Sciatic nerve (tissue), 2 donors: ENCODE measurements around the gene BIRC6. TPM values are rescaled to one million over a fixed set of nuclear protein-coding genes. Genes with fewer than 3 reads are reported as not detected.

Source experiments
- ATAC-seq: fragments of 200-7000 bp; cut with Tn5 transposase; one replicate; pipeline ENCODE4 v1.9.1; 2020; ENCODE audit warnings: mild to moderate bottlenecking, moderate library complexity
- DNase-seq: peaks from one replicate; pipeline ENCODE4 v3.0.0-alpha.2; 2020; ENCODE audit warnings: low spot score
- intact Hi-C: fragments of 100-400 bp; cut with DNase I; formaldehyde crosslinking; loops from one replicate; pipeline ENCODE4 v1.14.2; 2022
- total RNA-seq: library from RNA; stranded (reverse); fragmentation: NEBNext Ultra II Directional; extraction: Animal tissue kit (Norgen Biotek cat#: 25700); gene quantifications from one replicate; pipeline ENCODE4 v1.2.1, GENCODE V29; 2021
- donor health status: DM: no; HTN: no; CAD: no.
- donor health status: DM: no; HTN: no; CAD: no.

The BIRC6 gene
- total RNA-seq, 1 donor from 2014 or later, result 130 TPM

GRCh38 chr2:32372519-32373182 is 15.8 kb downstream of the BIRC6 start:
- DNase-seq (no peak), ATAC-seq (no peak)
- intact Hi-C loops, result no loop called here

DNA sequence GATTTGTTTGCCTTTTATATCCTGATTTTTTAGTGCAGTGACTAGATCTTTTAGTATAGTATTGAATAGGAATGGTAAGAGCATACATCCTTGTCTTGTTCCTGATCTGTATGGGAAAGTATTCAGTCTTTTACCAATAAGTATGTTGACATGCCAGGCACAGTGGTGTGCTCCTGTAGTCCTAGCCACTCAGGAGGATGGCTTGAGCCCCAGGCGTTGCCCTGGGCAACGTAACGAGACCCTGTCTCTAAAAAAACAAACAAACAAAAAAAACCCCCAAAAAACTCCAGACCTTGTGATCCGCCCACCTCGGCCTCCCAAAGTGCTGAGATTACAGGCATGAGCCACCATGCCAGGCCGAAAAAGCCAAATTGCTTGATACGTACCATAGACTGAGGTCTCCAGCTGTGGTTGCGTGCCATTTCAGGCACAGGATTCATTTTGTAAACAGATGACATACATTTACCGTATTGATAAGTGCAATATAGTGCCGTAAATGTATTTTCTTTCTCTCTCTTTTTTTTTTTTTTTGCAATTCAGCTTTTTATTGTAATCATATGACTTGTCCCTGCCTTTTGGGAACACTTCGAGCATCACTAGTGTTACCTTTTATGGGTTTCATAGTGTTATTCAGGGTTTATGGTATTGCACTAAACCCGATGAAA is 18.5 kb downstream of the BIRC6 start:
- ATAC-seq (no peak), DNase-seq (no peak)
- intact Hi-C loops, result no loop called here

DNA sequence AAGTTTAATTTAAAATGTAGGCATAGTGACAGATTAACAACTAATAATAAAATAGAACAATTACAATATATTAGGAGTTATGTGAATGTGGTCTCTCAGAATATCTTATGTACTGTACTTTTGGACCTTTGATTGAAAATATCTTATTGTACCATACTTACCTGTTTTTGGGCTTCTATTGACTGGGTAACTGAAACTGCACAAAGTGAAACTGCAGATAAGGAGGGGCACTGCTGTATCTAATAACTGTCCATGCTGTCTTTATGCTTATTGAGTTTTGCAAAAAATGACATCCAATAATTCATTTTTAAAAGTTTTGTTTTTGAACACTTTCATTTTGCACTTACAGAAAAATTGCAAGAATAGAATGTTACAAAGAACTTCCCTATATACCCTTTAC is 19.9 kb downstream of the BIRC6 start:
- no peak for ATAC-seq
- no peak for DNase-seq
- intact Hi-C loops, result no loop called here

- intact Hi-C loops, result no loop called here
- DNase-seq (no peak), ATAC-seq (no peak)
Observed at GRCh38 chr2:32377928-32378327, 21.1 kb downstream of the BIRC6 start.

DNA sequence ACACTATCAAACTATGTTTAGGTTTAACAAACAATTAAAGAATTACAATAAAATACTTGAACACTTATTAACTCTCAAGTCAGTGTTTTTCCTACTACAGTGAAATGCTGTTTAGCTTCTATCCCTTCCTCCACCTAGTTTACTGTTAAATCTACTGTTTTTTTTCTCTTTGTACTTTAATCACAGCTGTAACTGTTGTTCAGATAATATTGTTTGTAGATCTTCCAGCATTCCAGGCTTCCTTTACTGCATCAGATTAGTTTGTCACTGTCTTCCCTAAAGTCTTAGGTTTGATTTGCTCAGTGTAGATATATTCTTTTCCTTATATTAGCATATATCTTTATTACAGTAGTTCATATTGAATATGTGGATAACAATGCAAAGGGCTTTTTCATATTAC is 22.5 kb downstream of the BIRC6 start:
- DNase-seq (no peak), ATAC-seq (no peak)
- intact Hi-C loops, result no loop called here

DNA sequence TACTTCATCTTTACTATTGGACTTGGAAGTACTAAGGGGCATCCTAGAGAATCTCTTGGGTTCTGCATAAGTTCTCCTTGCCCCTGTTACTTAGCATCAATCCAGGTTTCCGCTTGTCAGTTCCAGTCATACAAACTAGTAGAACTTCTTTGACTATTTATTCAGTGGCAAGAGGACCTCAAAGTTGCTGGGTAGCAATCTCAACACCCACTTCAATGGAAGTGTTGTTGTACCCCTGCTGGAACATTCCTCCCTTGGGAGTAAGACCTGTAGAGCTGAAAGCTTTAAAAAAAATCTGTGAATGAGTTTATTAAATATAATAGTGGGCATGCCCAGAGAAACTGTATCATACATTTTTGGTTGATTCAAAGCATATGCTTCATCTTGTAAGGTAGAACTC is 27.0 kb downstream of the BIRC6 start:
- ATAC-seq, result no peak
- intact Hi-C loops, result no loop called here
- no peak for DNase-seq

- no peak for ATAC-seq
- no peak for DNase-seq
- intact Hi-C loops, result no loop called here
Observed at GRCh38 chr2:32384529-32384928, 27.7 kb downstream of the BIRC6 start.

DNA sequence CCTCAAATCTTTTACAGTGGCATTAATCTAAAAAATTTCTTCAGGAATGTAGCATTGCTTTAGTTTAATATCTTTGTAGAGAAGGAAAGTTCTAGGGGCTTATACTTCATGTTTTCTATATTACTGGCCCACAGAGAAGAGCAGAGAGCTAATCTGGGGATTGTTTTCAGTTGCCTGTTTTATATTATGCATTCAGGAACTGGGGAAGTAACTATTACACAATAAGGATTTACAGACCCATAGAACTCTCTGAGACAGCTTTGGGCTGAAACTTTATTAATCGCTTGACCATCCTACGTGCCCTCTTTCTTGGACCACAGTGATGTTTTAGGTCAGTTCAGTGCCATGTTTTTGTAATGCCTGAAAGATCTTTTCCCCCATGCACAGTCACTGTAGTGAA is 29.9 kb downstream of the BIRC6 start:
- intact Hi-C loops, result no loop called here
- ATAC-seq, result no peak
- no peak for DNase-seq

DNA sequence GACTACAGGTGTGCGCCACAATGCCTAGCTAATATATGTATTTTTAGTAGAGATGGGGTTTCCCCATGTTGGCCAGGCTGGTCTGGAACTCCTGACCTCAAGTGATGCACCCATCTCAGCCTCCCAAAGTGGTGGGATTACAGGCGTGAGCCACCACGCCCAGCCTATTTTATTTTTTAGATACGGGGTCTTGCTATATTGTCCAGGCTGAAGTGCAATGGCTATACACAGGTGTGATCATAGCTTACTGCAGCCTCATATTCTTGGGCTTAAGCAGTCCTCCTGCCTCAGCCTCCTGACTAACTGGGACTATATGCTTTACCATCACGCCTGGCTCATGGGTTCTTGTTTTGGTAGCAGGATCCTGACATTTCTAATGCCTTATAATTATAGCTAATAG is 42.4 kb downstream of the BIRC6 start:
- ATAC-seq, result no peak
- no peak for DNase-seq
- intact Hi-C loops, result no loop called here

GRCh38 chr2:32402091-32402490 is 45.3 kb downstream of the BIRC6 start:
- intact Hi-C loops, result no loop called here
- DNase-seq, result no peak
- no peak for ATAC-seq

- DNase-seq (no peak), ATAC-seq (no peak)
- intact Hi-C loops, result no loop called here
Observed at GRCh38 chr2:32403782-32404181, 47.0 kb downstream of the BIRC6 start.

- intact Hi-C loops, result no loop called here
- DNase-seq (no peak), ATAC-seq (no peak)
Observed at GRCh38 chr2:32404691-32405090, 47.9 kb downstream of the BIRC6 start.

- DNase-seq (no peak), ATAC-seq (no peak)
Observed at GRCh38 chr2:32416519-32416918, 59.7 kb downstream of the BIRC6 start.

DNA sequence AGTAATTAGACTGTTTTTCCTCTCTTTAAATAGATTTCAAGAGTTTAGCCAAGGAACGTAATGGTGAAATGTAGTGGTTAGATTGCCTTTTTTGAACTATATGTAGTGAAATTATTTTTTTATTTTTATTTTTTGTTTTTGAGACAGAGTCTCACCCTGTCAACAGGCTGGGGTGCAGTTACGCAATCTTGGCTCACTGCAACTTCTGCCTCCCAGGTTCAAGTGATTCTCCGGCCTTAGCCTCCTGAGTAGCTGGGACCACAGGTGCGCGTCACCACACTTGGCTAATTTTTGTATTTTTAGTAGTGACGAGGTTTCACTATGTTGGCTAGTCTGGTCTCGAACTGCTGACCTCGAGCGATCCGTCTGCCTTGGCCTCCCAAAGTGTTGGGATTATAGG is 60.8 kb downstream of the BIRC6 start:
- intact Hi-C loops, result no loop called here
- no peak for ATAC-seq
- DNase-seq, result no peak

More at GRCh38 chr2:32416519-32416918, 59.7 kb downstream of the BIRC6 start:
- intact Hi-C loops, result no loop called here

- ATAC-seq (no peak), DNase-seq (no peak)
- intact Hi-C loops, result no loop called here
Observed at GRCh38 chr2:32418778-32419177, 62.0 kb downstream of the BIRC6 start.

DNA sequence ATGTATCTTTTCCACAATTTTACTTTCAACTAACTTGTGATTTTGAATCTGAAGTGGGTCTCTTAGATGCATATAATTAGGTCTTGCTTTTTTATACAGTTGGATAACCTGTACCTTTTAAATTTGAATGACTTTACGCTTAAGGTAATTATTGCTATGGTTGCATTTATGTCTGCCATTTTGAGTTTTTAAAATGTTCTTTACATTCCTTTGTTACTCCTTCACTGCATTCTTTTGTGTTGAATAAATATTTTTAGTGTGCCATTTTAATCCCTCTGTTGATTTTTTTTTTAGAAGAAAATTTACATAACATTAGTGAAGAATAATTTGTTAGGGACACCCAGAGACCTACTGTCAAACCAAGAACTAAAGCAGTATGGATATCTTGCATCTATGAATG is 65.3 kb downstream of the BIRC6 start:
- DNase-seq (no peak), ATAC-seq (no peak)
- intact Hi-C loops, result no loop called here

- DNase-seq (no peak), ATAC-seq (no peak)
- intact Hi-C loops, result no loop called here
Observed at GRCh38 chr2:32423536-32423935, 66.7 kb downstream of the BIRC6 start.

DNA sequence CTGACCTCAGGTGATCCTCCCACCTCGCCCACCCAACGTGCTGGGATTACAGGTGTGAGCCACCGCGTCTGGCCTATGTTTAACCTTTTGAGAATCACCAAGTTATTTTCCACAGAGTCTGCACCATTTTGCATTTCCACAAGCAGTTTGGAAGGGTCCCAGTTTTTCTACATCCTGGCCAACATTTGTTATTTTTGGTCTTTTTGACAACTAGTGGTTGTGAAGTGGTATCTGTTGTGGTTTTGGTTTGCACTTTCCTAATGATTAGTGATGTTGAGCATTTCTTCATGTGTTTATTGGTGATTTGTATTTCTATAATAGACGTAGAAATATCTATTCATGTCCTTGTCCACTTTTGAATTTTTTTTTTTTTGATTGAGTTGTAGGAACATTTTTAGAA is 67.9 kb downstream of the BIRC6 start:
- intact Hi-C loops, result no loop called here
- no peak for DNase-seq
- ATAC-seq, result no peak

DNA sequence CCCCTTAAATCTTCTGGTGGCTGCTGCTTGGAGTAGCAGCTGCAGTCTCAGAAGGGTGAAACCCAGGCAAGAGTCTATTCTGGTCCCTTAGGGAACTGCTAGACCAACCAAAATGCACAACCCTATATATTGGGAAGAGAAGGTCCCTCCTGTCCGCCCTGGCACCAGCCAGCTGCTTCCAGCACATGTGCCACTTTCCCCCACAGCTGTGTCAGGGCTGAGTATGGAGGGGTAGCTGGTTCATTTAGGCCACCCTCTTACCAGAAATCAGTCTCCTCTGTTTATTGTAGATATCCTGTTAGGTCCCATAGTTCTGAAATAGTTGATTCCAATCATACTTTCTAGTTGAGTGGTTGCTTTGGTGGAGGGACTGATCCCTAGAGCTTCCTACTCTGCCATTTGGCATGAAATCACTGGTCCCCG is 68.9 kb downstream of the BIRC6 start:
- ATAC-seq (no peak), DNase-seq (no peak)
- intact Hi-C loops, result no loop called here

DNA sequence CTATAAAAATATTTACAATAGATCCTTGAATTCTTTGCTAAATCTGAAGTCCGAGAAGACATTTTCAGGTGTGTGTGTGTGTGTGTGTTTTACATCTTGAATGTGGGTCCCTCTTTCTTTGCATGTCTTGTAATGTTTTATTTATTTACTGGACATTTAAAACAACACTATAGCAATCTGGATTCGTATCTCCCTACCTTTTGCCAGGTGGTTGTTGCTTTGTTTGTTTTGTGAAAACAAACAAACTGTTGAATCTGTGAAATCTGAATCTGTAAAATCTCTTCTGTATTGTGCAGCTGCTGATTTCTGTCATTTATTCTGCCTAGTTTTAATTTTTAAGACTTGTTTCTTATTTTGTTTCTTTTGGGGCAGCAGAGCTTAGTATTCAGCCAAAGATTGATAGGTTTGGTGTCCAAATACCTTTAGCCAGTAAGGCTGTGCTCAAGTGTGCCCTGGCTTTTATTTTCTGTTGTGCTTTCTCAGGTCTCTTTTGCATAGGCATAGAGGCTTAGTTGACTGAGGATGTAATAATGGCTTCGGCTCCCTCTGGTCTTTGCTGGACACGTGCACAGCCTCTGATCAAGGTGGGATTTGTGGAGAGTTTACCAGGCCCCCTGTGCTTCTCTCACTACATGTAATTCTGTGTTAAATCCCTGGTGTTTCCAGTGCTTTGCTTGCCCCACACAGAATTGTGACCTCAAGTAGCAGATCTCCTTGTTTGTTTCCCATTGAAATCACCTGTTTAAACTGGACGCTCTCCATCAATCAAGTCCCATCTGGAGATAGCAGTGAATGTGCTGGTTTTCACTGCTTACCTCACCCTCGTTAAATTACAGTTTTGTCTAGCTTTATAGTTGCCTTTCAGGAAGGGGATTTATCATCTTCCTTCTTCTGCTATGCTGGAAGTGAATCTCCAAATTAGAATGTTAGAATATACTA is 71.1 kb downstream of the BIRC6 start:
- intact Hi-C loops, result no loop called here
- ATAC-seq, result peak; percentile 75

More for the DNA sequence above, 71.1 kb downstream of the BIRC6 start:
- DNase-seq, result no peak
